Kidney epithelial cell (primary cell): ENCODE measurements around the gene PRDM11. TPM values are rescaled to one million over a fixed set of nuclear protein-coding genes. Genes with fewer than 3 reads are reported as not detected.

Experiments used
- DNase-seq: peaks from one replicate; pipeline ENCODE4 v3.0.0-alpha.2; 2010; ENCODE audit warnings: low read depth
- H3K27me3 ChIP-seq: 2 replicates; pipeline ENCODE4 v1.6.0; 2011; ENCODE audit warnings: low read length; ENCODE audit not compliant: control insufficient read depth, insufficient read depth
- H3K36me3 ChIP-seq: 2 replicates; pipeline ENCODE4 v1.5.1; 2011; ENCODE audit warnings: low read length; ENCODE audit not compliant: control insufficient read depth, insufficient read depth
- H3K4me3 ChIP-seq: 2 replicates; pipeline ENCODE4 v1.5.1; 2011; ENCODE audit warnings: low read depth, mild to moderate bottlenecking, control low read depth, low read length
- CTCF ChIP-seq: IDR thresholded peaks from 2 replicates; pipeline ENCODE4 v1.5.1; 2011; ENCODE audit warnings: mild to moderate bottlenecking, moderate library complexity, low read length, control low read depth, inconsistent platforms; ENCODE audit not compliant: insufficient read depth, poor library complexity, severe bottlenecking
- total RNA-seq: library from RNA; depleted of rRNA; stranded (reverse); fragments of >200 nt; gene quantifications from 2 replicates; pipeline ENCODE4 v1.2.3, GENCODE V29; 2015

Gene PRDM11
- total RNA-seq, 1 donor from 2014 or later, result 6.6 TPM

GRCh38 chr11:45154276-45154675, 7.8 kb downstream of the PRDM11 start:
- no peaks in the 10 kb centered on the region for H3K27me3 ChIP-seq
- no peak for TF ChIP-seq CTCF
- H3K4me3 ChIP-seq, result no peak overlapping the region
- no peak for DNase-seq
- H3K36me3 ChIP-seq, result no peaks in the 10 kb centered on the region

- Histone ChIP-seq H3K27me3 (no peaks in the 10 kb centered on the region), H3K4me3 (no peak overlapping the region), H3K36me3 (no peaks in the 10 kb centered on the region)
- DNase-seq, result no peak
- TF ChIP-seq CTCF, result no peak
Observed at GRCh38 chr11:45155058-45155551, 8.7 kb downstream of the PRDM11 start.

GRCh38 chr11:45155627-45156180, 9.3 kb downstream of the PRDM11 start:
- TF ChIP-seq CTCF, result no peak
- no peak overlapping the region for H3K4me3 ChIP-seq
- DNase-seq, result no peak
- no peaks in the 10 kb centered on the region for H3K36me3 ChIP-seq
- H3K27me3 ChIP-seq, result no peaks in the 10 kb centered on the region

- Histone ChIP-seq H3K36me3 (no peaks in the 10 kb centered on the region), H3K4me3 (no peak overlapping the region), H3K27me3 (no peaks in the 10 kb centered on the region)
- DNase-seq, result no peak
- no peak for TF ChIP-seq CTCF
Observed at GRCh38 chr11:45156201-45156600, 9.8 kb downstream of the PRDM11 start.

- no peak for DNase-seq
- Histone ChIP-seq H3K4me3 (no peak overlapping the region), H3K27me3 (no peaks in the 10 kb centered on the region), H3K36me3 (no peaks in the 10 kb centered on the region)
- TF ChIP-seq CTCF, result no peak
Observed at GRCh38 chr11:45156741-45157140, 10.3 kb downstream of the PRDM11 start.
